ENCODE data around the gene THBS1. TPM values are rescaled to one million over a fixed set of nuclear protein-coding genes. Genes with fewer than 3 reads are reported as not detected.
A peak's percentile ranks its signal among the peaks of the same experiment; 100 is the strongest.

The THBS1 gene
- total RNA-seq, 1 experiment from 2014 or later, result 37.1 TPM

DNA sequence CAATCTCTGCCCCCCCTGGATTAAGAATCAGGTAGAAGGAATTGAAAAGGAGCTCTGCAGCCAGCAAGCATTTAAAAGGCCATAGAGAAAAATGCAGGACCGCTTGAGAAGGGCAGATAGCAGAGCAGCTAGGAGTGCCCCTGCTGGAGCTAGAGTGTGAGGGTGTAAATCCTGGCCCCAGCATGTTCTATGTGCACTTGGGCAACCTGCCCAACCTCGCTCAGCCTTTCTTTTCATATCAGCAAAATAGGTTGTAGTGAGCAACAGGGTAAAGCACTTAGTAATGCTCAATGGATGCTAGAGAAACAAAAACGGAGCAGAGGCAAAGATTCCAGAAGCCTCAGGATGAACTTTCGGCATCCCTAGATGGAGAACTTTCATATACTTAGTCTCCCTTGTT is 25.0 kb upstream of the THBS1 start:
- Mint-ChIP-seq H3K27ac (no peak overlapping the region), H3K27me3 (ENCODE audit: low read depth) (no peaks in the 10 kb centered on the region), H3K4me1 (peaks cover 10% of the 10 kb centered on the region), H3K4me3 (no peak overlapping the region), H3K36me3 (no peaks in the 10 kb centered on the region), H3K9me3 (no peaks in the 10 kb centered on the region)
- POLR2A ChIA-PET, result interaction anchor here (1.2 kb wide), 1 partner anchor 25 kb away, joined by 4 read pairs; the partner anchor contains the start of gene THBS1
- TF ChIP-seq ZNF416 (CRISPR knock-in tag; IDR thresholded peaks at IDR 0.05) (no peak), GABPB1 (CRISPR knock-in tag; IDR thresholded peaks at IDR 0.05) (no peak), TEAD1 (CRISPR knock-in tag; IDR thresholded peaks at IDR 0.05) (no peak), ZNF532 (CRISPR knock-in tag; IDR thresholded peaks at IDR 0.05; ENCODE audit: borderline replicate concordance) (no peak), ELF4 (CRISPR knock-in tag; IDR thresholded peaks at IDR 0.05; ENCODE audit: low read depth) (no peak), KAT7 (CRISPR knock-in tag; IDR thresholded peaks at IDR 0.05; ENCODE audit: borderline replicate concordance) (no peak), ZNF219 (CRISPR knock-in tag; IDR thresholded peaks at IDR 0.05; ENCODE audit: borderline replicate concordance) (no peak), ETV6 (CRISPR knock-in tag; IDR thresholded peaks at IDR 0.05) (no peak), FOXP1 (CRISPR knock-in tag; IDR thresholded peaks at IDR 0.05; ENCODE audit: borderline replicate concordance) (no peak), MXD4 (CRISPR knock-in tag; IDR thresholded peaks at IDR 0.05; ENCODE audit: borderline replicate concordance) (no peak), NR3C1 (CRISPR knock-in tag; conservative IDR thresholded peaks at IDR 0.05; ENCODE audit: low read depth) (no peak), CTCF (IDR thresholded peaks at IDR 0.05) (no peak), MLX (CRISPR knock-in tag; IDR thresholded peaks at IDR 0.05) (no peak), RELA (CRISPR knock-in tag; IDR thresholded peaks at IDR 0.05; ENCODE audit: borderline replicate concordance) (no peak)
- TF ChIP-seq, protein P1, sequence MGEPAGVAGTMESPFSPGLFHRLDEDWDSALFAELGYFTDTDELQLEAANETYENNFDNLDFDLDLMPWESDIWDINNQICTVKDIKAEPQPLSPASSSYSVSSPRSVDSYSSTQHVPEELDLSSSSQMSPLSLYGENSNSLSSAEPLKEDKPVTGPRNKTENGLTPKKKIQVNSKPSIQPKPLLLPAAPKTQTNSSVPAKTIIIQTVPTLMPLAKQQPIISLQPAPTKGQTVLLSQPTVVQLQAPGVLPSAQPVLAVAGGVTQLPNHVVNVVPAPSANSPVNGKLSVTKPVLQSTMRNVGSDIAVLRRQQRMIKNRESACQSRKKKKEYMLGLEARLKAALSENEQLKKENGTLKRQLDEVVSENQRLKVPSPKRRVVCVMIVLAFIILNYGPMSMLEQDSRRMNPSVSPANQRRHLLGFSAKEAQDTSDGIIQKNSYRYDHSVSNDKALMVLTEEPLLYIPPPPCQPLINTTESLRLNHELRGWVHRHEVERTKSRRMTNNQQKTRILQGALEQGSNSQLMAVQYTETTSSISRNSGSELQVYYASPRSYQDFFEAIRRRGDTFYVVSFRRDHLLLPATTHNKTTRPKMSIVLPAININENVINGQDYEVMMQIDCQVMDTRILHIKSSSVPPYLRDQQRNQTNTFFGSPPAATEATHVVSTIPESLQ (CRISPR knock-in tag; IDR thresholded peaks at IDR 0.05), result no peak
- TF ChIP-seq, protein P2, sequence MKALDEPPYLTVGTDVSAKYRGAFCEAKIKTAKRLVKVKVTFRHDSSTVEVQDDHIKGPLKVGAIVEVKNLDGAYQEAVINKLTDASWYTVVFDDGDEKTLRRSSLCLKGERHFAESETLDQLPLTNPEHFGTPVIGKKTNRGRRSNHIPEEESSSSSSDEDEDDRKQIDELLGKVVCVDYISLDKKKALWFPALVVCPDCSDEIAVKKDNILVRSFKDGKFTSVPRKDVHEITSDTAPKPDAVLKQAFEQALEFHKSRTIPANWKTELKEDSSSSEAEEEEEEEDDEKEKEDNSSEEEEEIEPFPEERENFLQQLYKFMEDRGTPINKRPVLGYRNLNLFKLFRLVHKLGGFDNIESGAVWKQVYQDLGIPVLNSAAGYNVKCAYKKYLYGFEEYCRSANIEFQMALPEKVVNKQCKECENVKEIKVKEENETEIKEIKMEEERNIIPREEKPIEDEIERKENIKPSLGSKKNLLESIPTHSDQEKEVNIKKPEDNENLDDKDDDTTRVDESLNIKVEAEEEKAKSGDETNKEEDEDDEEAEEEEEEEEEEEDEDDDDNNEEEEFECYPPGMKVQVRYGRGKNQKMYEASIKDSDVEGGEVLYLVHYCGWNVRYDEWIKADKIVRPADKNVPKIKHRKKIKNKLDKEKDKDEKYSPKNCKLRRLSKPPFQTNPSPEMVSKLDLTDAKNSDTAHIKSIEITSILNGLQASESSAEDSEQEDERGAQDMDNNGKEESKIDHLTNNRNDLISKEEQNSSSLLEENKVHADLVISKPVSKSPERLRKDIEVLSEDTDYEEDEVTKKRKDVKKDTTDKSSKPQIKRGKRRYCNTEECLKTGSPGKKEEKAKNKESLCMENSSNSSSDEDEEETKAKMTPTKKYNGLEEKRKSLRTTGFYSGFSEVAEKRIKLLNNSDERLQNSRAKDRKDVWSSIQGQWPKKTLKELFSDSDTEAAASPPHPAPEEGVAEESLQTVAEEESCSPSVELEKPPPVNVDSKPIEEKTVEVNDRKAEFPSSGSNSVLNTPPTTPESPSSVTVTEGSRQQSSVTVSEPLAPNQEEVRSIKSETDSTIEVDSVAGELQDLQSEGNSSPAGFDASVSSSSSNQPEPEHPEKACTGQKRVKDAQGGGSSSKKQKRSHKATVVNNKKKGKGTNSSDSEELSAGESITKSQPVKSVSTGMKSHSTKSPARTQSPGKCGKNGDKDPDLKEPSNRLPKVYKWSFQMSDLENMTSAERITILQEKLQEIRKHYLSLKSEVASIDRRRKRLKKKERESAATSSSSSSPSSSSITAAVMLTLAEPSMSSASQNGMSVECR (CRISPR knock-in tag; IDR thresholded peaks at IDR 0.05; ENCODE audit: borderline replicate concordance), result no peak
- TF ChIP-seq, protein P3, sequence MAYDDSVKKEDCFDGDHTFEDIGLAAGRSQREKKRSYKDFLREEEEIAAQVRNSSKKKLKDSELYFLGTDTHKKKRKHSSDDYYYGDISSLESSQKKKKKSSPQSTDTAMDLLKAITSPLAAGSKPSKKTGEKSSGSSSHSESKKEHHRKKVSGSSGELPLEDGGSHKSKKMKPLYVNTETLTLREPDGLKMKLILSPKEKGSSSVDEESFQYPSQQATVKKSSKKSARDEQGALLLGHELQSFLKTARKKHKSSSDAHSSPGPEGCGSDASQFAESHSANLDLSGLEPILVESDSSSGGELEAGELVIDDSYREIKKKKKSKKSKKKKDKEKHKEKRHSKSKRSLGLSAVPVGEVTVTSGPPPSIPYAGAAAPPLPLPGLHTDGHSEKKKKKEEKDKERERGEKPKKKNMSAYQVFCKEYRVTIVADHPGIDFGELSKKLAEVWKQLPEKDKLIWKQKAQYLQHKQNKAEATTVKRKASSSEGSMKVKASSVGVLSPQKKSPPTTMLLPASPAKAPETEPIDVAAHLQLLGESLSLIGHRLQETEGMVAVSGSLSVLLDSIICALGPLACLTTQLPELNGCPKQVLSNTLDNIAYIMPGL (CRISPR knock-in tag; IDR thresholded peaks at IDR 0.05), result no peak
- CTCF ChIA-PET, result interaction anchor here (0.8 to 1.6 kb wide), 7 partner anchors 12 to 856 kb away, joined by 3 to 8 read pairs (median 4); partner anchors contain the start of gene THBS1
- ATAC-seq (peak; percentile 67), DNase-seq (ENCODE audit: low spot score) (no peak)
